ENCODE results near the gene VWA8.

DNA sequence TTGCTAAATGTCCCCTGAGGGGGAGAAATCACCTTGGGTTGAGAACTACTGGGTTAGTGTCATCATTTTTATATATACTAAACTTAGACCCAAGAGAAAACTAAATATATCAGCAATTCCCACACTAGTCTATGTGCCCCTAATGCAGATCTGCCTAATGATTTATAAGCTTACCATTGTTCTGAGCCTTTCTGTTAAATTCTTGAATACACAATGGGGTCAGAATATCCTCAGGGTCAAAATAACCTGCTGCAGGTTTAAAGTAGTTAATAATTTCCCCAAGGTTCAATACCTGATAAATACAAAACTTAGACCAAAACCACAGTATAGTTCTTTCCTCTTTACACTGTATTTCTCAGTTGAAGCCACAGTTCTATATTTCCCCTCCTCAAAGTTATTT, 4.6 kb downstream of the VWA8 start:
- TF ChIP-seq, protein P1, sequence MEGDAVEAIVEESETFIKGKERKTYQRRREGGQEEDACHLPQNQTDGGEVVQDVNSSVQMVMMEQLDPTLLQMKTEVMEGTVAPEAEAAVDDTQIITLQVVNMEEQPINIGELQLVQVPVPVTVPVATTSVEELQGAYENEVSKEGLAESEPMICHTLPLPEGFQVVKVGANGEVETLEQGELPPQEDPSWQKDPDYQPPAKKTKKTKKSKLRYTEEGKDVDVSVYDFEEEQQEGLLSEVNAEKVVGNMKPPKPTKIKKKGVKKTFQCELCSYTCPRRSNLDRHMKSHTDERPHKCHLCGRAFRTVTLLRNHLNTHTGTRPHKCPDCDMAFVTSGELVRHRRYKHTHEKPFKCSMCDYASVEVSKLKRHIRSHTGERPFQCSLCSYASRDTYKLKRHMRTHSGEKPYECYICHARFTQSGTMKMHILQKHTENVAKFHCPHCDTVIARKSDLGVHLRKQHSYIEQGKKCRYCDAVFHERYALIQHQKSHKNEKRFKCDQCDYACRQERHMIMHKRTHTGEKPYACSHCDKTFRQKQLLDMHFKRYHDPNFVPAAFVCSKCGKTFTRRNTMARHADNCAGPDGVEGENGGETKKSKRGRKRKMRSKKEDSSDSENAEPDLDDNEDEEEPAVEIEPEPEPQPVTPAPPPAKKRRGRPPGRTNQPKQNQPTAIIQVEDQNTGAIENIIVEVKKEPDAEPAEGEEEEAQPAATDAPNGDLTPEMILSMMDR (IDR thresholded peaks at IDR 0.05; ENCODE audit: low read length), result no peak
- TF ChIP-seq EZH2phosphoT487 (IDR thresholded peaks at IDR 0.05; ENCODE audit: low read length), result no peak
